ES-I3 (cell line): Measurements from ENCODE around the gene HBP1.
A peak's percentile ranks its signal among the peaks of the same experiment; 100 is the strongest.

Experiments
- H3K36me3 ChIP-seq: 2 replicates; pipeline ENCODE4 v1.6.1; 2013; ENCODE audit warnings: mild to moderate bottlenecking, low read length, control low read depth, moderate library complexity; ENCODE audit not compliant: insufficient read depth
- H3K4me1 ChIP-seq: 2 replicates; pipeline ENCODE4 v1.6.1; 2013; ENCODE audit warnings: mild to moderate bottlenecking, control low read depth, low read length; ENCODE audit not compliant: insufficient read depth
- H3K9ac ChIP-seq: 2 replicates; pipeline ENCODE4 v1.6.1; 2013; ENCODE audit warnings: low read depth, mild to moderate bottlenecking, low read length, moderate library complexity
- H3K9me3 ChIP-seq: 2 replicates; pipeline ENCODE4 v1.6.1; 2013; ENCODE audit warnings: mild to moderate bottlenecking, low read length, moderate library complexity; ENCODE audit not compliant: control insufficient read depth, insufficient read depth

Gene HBP1

GRCh38 chr7:107166736-107167426 is 1.9 kb upstream of the HBP1 start:
- Histone ChIP-seq H3K9me3 (no peaks in the 10 kb centered on the region), H3K4me1 (no peaks in the 10 kb centered on the region), H3K36me3 (no peaks in the 10 kb centered on the region; the same call in 1 of the 2 replicates), H3K9ac (peak overlapping the region; percentile 62)

- peak overlapping the region; percentile 62 for H3K9ac ChIP-seq
- no peaks in the 10 kb centered on the region; the same call in 1 of the 2 replicates for H3K36me3 ChIP-seq
- H3K4me1 ChIP-seq: no peaks in the 10 kb centered on the region
- H3K9me3 ChIP-seq: no peaks in the 10 kb centered on the region
Measured at GRCh38 chr7:107167483-107168232, 1.1 kb upstream of the HBP1 start.

- no peaks in the 10 kb centered on the region for H3K9me3 ChIP-seq
- peaks cover 9% of the 10 kb centered on the region for H3K4me1 ChIP-seq
- H3K36me3 ChIP-seq: no peaks in the 10 kb centered on the region; the same call in 1 of the 2 replicates
- peak overlapping the region; percentile 85 for H3K9ac ChIP-seq
Measured at GRCh38 chr7:107169120-107170050, 582 bp downstream of the HBP1 start.

GRCh38 chr7:107170051-107170915 is 1.5 kb downstream of the HBP1 start:
- no peaks in the 10 kb centered on the region; the same call in 1 of the 2 replicates for H3K36me3 ChIP-seq
- H3K9ac ChIP-seq: peak overlapping the region; percentile 74
- peaks cover 12% of the 10 kb centered on the region for H3K4me1 ChIP-seq
- no peaks in the 10 kb centered on the region for H3K9me3 ChIP-seq

GRCh38 chr7:107171496-107171895 is 2.7 kb downstream of the HBP1 start:
- Histone ChIP-seq H3K4me1 (peaks cover 12% of the 10 kb centered on the region), H3K9me3 (no peaks in the 10 kb centered on the region), H3K9ac (no peak overlapping the region), H3K36me3 (no peaks in the 10 kb centered on the region; the same call in 1 of the 2 replicates)

GRCh38 chr7:107172276-107173032 is 3.7 kb downstream of the HBP1 start:
- Histone ChIP-seq H3K9me3 (no peaks in the 10 kb centered on the region), H3K4me1 (peaks cover 12% of the 10 kb centered on the region), H3K36me3 (no peaks in the 10 kb centered on the region; the same call in 1 of the 2 replicates), H3K9ac (no peak overlapping the region)

- Histone ChIP-seq H3K9me3 (no peaks in the 10 kb centered on the region), H3K9ac (no peak overlapping the region), H3K36me3 (no peaks in the 10 kb centered on the region; the same call in 1 of the 2 replicates), H3K4me1 (peaks cover 12% of the 10 kb centered on the region)
Measured at GRCh38 chr7:107173191-107173590, 4.4 kb downstream of the HBP1 start.

GRCh38 chr7:107173691-107174406 is 5.0 kb downstream of the HBP1 start:
- H3K4me1 ChIP-seq: peaks cover 12% of the 10 kb centered on the region
- no peaks in the 10 kb centered on the region for H3K9me3 ChIP-seq
- no peaks in the 10 kb centered on the region; the same call in 1 of the 2 replicates for H3K36me3 ChIP-seq
- no peak overlapping the region for H3K9ac ChIP-seq

GRCh38 chr7:107179326-107180164 is 10.7 kb downstream of the HBP1 start:
- no peak overlapping the region for H3K9ac ChIP-seq
- peaks cover 1% of the 10 kb centered on the region; the same call in 1 of the 2 replicates for H3K4me1 ChIP-seq
- H3K9me3 ChIP-seq: no peaks in the 10 kb centered on the region
- H3K36me3 ChIP-seq: no peaks in the 10 kb centered on the region

- Histone ChIP-seq H3K4me1 (no peaks in the 10 kb centered on the region), H3K36me3 (no peaks in the 10 kb centered on the region), H3K9ac (no peak overlapping the region), H3K9me3 (no peaks in the 10 kb centered on the region)
Measured at GRCh38 chr7:107180378-107180777, 11.6 kb downstream of the HBP1 start.

GRCh38 chr7:107181172-107181571 is 12.4 kb downstream of the HBP1 start:
- no peaks in the 10 kb centered on the region for H3K36me3 ChIP-seq
- H3K4me1 ChIP-seq: no peaks in the 10 kb centered on the region
- H3K9me3 ChIP-seq: no peaks in the 10 kb centered on the region
- no peak overlapping the region for H3K9ac ChIP-seq

- Histone ChIP-seq H3K4me1 (no peaks in the 10 kb centered on the region), H3K36me3 (no peaks in the 10 kb centered on the region), H3K9ac (no peak overlapping the region), H3K9me3 (no peaks in the 10 kb centered on the region)
Measured at GRCh38 chr7:107185716-107186115, 16.9 kb downstream of the HBP1 start.
